K562 (cell line): Measurements from ENCODE around the gene HDAC5. TPM values are rescaled to one million over a fixed set of nuclear protein-coding genes. Genes with fewer than 3 reads are reported as not detected.

Source experiments
- ARID1B ChIP-seq: fragments of 450-650 bp; IDR thresholded peaks from 2 replicates; pipeline ENCODE4 v1.6.1; 2016; ENCODE audit warnings: antibody characterized with exemption, mild to moderate bottlenecking, inconsistent platforms
- ATF3 ChIP-seq, 2 experiments: fragments of 450-650 bp in 1 of 2; sonication (generic) in 1 of 2; formaldehyde crosslinking in 1 of 2; IDR thresholded peaks in 1 of 2; conservative IDR thresholded peaks in 1 of 2; 2 replicates each; pipeline versions ENCODE4 v1.6.1 to v1.8.1; 2016 to 2023; ENCODE audit warnings: mild to moderate bottlenecking in 2 of 2, moderate library complexity in 2 of 2, inconsistent platforms in 1 of 2, missing genetic modification reagents in 1 of 2
- CEBPB ChIP-seq: fragments of 450-650 bp; IDR thresholded peaks from 2 replicates; pipeline ENCODE4 v1.6.1; 2016; ENCODE audit warnings: missing genetic modification characterization, missing compliant biosample characterization
- FUS ChIP-seq: fragments of 200-400 bp; formaldehyde crosslinking; optimal IDR thresholded peaks from 2 replicates; pipeline ENCODE3; 2017; ENCODE audit warnings: low read depth, low read length
- HDAC1 ChIP-seq, 2 experiments: fragments of 450-650 bp; IDR thresholded peaks; 2 replicates each; pipeline ENCODE4 v1.6.1; 2016 to 2017; ENCODE audit warnings: inconsistent platforms in 1 of 2, mild to moderate bottlenecking in 1 of 2, moderate library complexity in 1 of 2
- HMG20B ChIP-seq: fragments of 250-450 bp; sonication (Bioruptor Pico); IDR thresholded peaks from 2 replicates; pipeline ENCODE4 v1.5.0; 2021; ENCODE audit warnings: mild to moderate bottlenecking
- HNRNPH1 ChIP-seq: fragments of 200-400 bp; formaldehyde crosslinking; optimal IDR thresholded peaks from 2 replicates; pipeline ENCODE3; 2017; ENCODE audit warnings: low read depth, mild to moderate bottlenecking, low read length, moderate library complexity
- MAZ ChIP-seq, 2 experiments: fragments of 450-650 bp in 1 of 2; sonication (generic) in 1 of 2; formaldehyde crosslinking; IDR thresholded peaks in 1 of 2; conservative IDR thresholded peaks in 1 of 2; 2 replicates each; pipeline versions ENCODE4 v1.4.0 to v1.5.0; 2020; ENCODE audit warnings: mild to moderate bottlenecking in 1 of 2, missing genetic modification reagents in 1 of 2
- NCOA1 ChIP-seq: fragments of 450-650 bp; IDR thresholded peaks from 2 replicates; pipeline ENCODE4 v1.6.1; 2016; ENCODE audit warnings: low read depth
- NELFE ChIP-seq: IDR thresholded peaks from 2 replicates; pipeline ENCODE4 v1.6.1; 2011; ENCODE audit warnings: mild to moderate bottlenecking; ENCODE audit not compliant: insufficient read depth, insufficient read length
- RB1 ChIP-seq: fragments of 450-650 bp; IDR thresholded peaks from 2 replicates; pipeline ENCODE4 v1.6.1; 2017; ENCODE audit warnings: low read depth, mild to moderate bottlenecking
- RUNX1 ChIP-seq: sonication (generic); IDR thresholded peaks from 2 replicates; pipeline ENCODE4 v1.6.1; 2016; ENCODE audit warnings: antibody characterized with exemption, low read depth
- TFAP4 ChIP-seq: sonication (generic); formaldehyde crosslinking; IDR thresholded peaks from 2 replicates; pipeline ENCODE4 v1.8.0; 2022; ENCODE audit warnings: missing genetic modification reagents, mild to moderate bottlenecking, moderate library complexity, borderline replicate concordance
- polyA plus RNA-seq, 8 experiments: library from polyadenylated mRNA; depleted of rRNA in 4 of 8; stranded (reverse) in 5 of 8; unstranded in 3 of 8; fragments of >200 nt; fragmentation: Nextera tagmentation in 2 of 8; fragmentation: Illumina TruSeq in 1 of 8; extraction: Ambion mirVana in 2 of 8; extraction: Trizol in 1 of 8; gene quantifications; 2 replicates each; pipeline versions ENCODE4 v1.2.1 to v1.2.3, GENCODE V29; 2011 to 2014; ENCODE audit warnings: inconsistent platforms in 1 of 8, missing spikeins in 1 of 8
- total RNA-seq, 7 experiments: library from RNA; depleted of rRNA in 6 of 7; stranded (reverse); fragments of >200 nt in 6 of 7; fragmentation: Illumina TruSeq in 2 of 7; extraction: Trizol in 2 of 7; gene quantifications; 2 replicates each; pipeline versions ENCODE4 v1.2.1 to v1.2.3, GENCODE V29; 2011 to 2021; ENCODE audit warnings: low replicate concordance in 1 of 7
- TF ChIP-seq, protein P1 (sequence below): fragments of 450-650 bp; IDR thresholded peaks from 2 replicates; pipeline ENCODE4 v1.6.1; 2016; ENCODE audit warnings: borderline replicate concordance
- TF ChIP-seq, protein P2 (sequence below): sonication (generic); formaldehyde crosslinking; IDR thresholded peaks from 2 replicates; pipeline ENCODE4 v1.8.0; 2023; ENCODE audit warnings: missing genetic modification reagents, mild to moderate bottlenecking, borderline replicate concordance

HDAC5 gene
- total and polyA plus RNA-seq, 9 of the 15 experiments (the other 6 are each of a cell fraction or from before 2014, with no cell fraction given): 0.45 to 26.2 (median 16.4) TPM

GRCh38 chr17:44146375-44147346 lies 23.2 kb upstream of the HDAC5 start (continued):
- peak in 1 of 2 experiments; percentile 36; a peak in 1 of 4 replicates for TF ChIP-seq HDAC1 (IDR thresholded peaks at IDR 0.05)
- peak; percentile 35; the same call in 1 of the 2 replicates for TF ChIP-seq ATF3 (IDR thresholded peaks at IDR 0.05)
- no peak for TF ChIP-seq ATF3 (CRISPR knock-in tag; conservative IDR thresholded peaks at IDR 0.05)
- no peak for TF ChIP-seq MAZ (CRISPR knock-in tag; conservative IDR thresholded peaks at IDR 0.05 in 1 of 2, IDR thresholded peaks at IDR 0.05 in 1 of 2)
- no peak for TF ChIP-seq NELFE
- TF ChIP-seq HMG20B (CRISPR knock-in tag): no peak
- TF ChIP-seq RB1: no peak
- TF ChIP-seq HNRNPH1: no peak
- TF ChIP-seq CEBPB (tag): no peak
- peak; percentile 31; the same call in 1 of the 2 replicates for TF ChIP-seq TFAP4 (CRISPR knock-in tag)
- TF ChIP-seq FUS: no peak
- TF ChIP-seq, protein P1, sequence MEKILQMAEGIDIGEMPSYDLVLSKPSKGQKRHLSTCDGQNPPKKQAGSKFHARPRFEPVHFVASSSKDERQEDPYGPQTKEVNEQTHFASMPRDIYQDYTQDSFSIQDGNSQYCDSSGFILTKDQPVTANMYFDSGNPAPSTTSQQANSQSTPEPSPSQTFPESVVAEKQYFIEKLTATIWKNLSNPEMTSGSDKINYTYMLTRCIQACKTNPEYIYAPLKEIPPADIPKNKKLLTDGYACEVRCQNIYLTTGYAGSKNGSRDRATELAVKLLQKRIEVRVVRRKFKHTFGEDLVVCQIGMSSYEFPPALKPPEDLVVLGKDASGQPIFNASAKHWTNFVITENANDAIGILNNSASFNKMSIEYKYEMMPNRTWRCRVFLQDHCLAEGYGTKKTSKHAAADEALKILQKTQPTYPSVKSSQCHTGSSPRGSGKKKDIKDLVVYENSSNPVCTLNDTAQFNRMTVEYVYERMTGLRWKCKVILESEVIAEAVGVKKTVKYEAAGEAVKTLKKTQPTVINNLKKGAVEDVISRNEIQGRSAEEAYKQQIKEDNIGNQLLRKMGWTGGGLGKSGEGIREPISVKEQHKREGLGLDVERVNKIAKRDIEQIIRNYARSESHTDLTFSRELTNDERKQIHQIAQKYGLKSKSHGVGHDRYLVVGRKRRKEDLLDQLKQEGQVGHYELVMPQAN: 0 out of 2 replicates have a peak, but pooled peaks have one; percentile 38
- no peak for TF ChIP-seq NCOA1
- TF ChIP-seq RUNX1: no peak
- TF ChIP-seq ARID1B: 0 out of 2 replicates have a peak, but pooled peaks have one; percentile 25
- TF ChIP-seq, protein P2, sequence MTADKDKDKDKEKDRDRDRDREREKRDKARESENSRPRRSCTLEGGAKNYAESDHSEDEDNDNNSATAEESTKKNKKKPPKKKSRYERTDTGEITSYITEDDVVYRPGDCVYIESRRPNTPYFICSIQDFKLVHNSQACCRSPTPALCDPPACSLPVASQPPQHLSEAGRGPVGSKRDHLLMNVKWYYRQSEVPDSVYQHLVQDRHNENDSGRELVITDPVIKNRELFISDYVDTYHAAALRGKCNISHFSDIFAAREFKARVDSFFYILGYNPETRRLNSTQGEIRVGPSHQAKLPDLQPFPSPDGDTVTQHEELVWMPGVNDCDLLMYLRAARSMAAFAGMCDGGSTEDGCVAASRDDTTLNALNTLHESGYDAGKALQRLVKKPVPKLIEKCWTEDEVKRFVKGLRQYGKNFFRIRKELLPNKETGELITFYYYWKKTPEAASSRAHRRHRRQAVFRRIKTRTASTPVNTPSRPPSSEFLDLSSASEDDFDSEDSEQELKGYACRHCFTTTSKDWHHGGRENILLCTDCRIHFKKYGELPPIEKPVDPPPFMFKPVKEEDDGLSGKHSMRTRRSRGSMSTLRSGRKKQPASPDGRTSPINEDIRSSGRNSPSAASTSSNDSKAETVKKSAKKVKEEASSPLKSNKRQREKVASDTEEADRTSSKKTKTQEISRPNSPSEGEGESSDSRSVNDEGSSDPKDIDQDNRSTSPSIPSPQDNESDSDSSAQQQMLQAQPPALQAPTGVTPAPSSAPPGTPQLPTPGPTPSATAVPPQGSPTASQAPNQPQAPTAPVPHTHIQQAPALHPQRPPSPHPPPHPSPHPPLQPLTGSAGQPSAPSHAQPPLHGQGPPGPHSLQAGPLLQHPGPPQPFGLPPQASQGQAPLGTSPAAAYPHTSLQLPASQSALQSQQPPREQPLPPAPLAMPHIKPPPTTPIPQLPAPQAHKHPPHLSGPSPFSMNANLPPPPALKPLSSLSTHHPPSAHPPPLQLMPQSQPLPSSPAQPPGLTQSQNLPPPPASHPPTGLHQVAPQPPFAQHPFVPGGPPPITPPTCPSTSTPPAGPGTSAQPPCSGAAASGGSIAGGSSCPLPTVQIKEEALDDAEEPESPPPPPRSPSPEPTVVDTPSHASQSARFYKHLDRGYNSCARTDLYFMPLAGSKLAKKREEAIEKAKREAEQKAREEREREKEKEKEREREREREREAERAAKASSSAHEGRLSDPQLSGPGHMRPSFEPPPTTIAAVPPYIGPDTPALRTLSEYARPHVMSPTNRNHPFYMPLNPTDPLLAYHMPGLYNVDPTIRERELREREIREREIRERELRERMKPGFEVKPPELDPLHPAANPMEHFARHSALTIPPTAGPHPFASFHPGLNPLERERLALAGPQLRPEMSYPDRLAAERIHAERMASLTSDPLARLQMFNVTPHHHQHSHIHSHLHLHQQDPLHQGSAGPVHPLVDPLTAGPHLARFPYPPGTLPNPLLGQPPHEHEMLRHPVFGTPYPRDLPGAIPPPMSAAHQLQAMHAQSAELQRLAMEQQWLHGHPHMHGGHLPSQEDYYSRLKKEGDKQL (CRISPR knock-in tag): no peak
